Neuronal stem cell (in vitro differentiated cells): Measurements from ENCODE around the gene NPDC1.

Experiments
- DNase-seq: peaks from one replicate; pipeline ENCODE4 v3.0.0-alpha.2; 2013; ENCODE audit warnings: low spot score
- H2AFZ ChIP-seq: one replicate; pipeline ENCODE4 v1.6.1; 2013; ENCODE audit warnings: mild to moderate bottlenecking, low read length, inconsistent platforms
- H2AK5ac ChIP-seq: 2 replicates; pipeline ENCODE4 v1.6.1; 2013; ENCODE audit warnings: low read depth, mild to moderate bottlenecking, inconsistent platforms, low read length, moderate library complexity, mixed read lengths
- H2BK120ac ChIP-seq: 2 replicates; pipeline ENCODE4 v1.6.1; 2013; ENCODE audit warnings: low read depth, mild to moderate bottlenecking, inconsistent platforms, low read length, moderate library complexity, mixed read lengths
- H2BK12ac ChIP-seq: one replicate; pipeline ENCODE4 v1.6.1; 2013; ENCODE audit warnings: low read length, inconsistent platforms
- H2BK15ac ChIP-seq: 2 replicates; pipeline ENCODE4 v1.6.1; 2013; ENCODE audit warnings: mild to moderate bottlenecking, low read length, inconsistent platforms, mixed read lengths
- H2BK5ac ChIP-seq: one replicate; pipeline ENCODE4 v1.6.1; 2013; ENCODE audit warnings: inconsistent platforms, mild to moderate bottlenecking, low read length, moderate library complexity
- H3K14ac ChIP-seq: one replicate; pipeline ENCODE4 v1.6.1; 2013; ENCODE audit warnings: low read length, inconsistent platforms
- H3K18ac ChIP-seq: 2 replicates; pipeline ENCODE4 v1.6.1; 2013; ENCODE audit warnings: low read length, inconsistent platforms
- H3K23ac ChIP-seq: 2 replicates; pipeline ENCODE4 v1.6.1; 2013; ENCODE audit warnings: low read depth, mild to moderate bottlenecking, mixed read lengths, low read length, inconsistent platforms; ENCODE audit not compliant: poor library complexity
- H3K27ac ChIP-seq: replicated peaks from 3 replicates; pipeline ENCODE4 v1.5.1; 2013; ENCODE audit warnings: low read length, inconsistent platforms
- H3K27me3 ChIP-seq, 3 experiments: 2 replicates each; pipeline ENCODE4 v1.6.1; 2013; ENCODE audit warnings: low read length in 3 of 3, mild to moderate bottlenecking in 2 of 3, inconsistent platforms in 1 of 3, low read depth in 1 of 3, mixed read lengths in 1 of 3, moderate library complexity in 1 of 3; ENCODE audit not compliant: control insufficient read depth in 3 of 3, insufficient read depth in 3 of 3
- H3K36me3 ChIP-seq, 2 donors: replicated peaks in 1 of 2; 2 replicates each; pipeline ENCODE4 v1.6.1; 2013; ENCODE audit warnings: low read length in 2 of 2; ENCODE audit not compliant: control insufficient read depth in 2 of 2, insufficient read depth in 2 of 2
- H3K4ac ChIP-seq: 2 replicates; pipeline ENCODE4 v1.6.1; 2013; ENCODE audit warnings: inconsistent platforms, mild to moderate bottlenecking, low read length, moderate library complexity
- H3K4me1 ChIP-seq, 2 donors: 1 replicate in 1 of 2; 2 replicates in 1 of 2; pipeline ENCODE4 v1.6.1; 2013; ENCODE audit warnings: low read length in 2 of 2, low read depth in 1 of 2; ENCODE audit not compliant: control insufficient read depth in 2 of 2, insufficient read depth in 1 of 2
- H3K4me2 ChIP-seq: one replicate; pipeline ENCODE4 v1.6.1; 2013; ENCODE audit warnings: mild to moderate bottlenecking, low read length, inconsistent platforms; ENCODE audit not compliant: insufficient read depth, poor library complexity, severe bottlenecking
- H3K4me3 ChIP-seq, 2 donors: 2 replicates each; pipeline ENCODE4 v1.5.1; 2013; ENCODE audit warnings: low read length in 2 of 2, mild to moderate bottlenecking in 2 of 2, inconsistent platforms in 1 of 2, moderate library complexity in 1 of 2
- H3K79me1 ChIP-seq: one replicate; pipeline ENCODE4 v1.6.1; 2013; ENCODE audit warnings: low read depth, mild to moderate bottlenecking, inconsistent platforms, low read length, moderate library complexity
- H3K9ac ChIP-seq: one replicate; pipeline ENCODE4 v1.6.1; 2013; ENCODE audit warnings: mild to moderate bottlenecking, low read depth, low read length, inconsistent platforms; ENCODE audit not compliant: poor library complexity
- H3K9me3 ChIP-seq, 2 donors: replicated peaks in 1 of 2; 2 replicates each; pipeline versions ENCODE3 to v1.6.1; 2013; ENCODE audit warnings: low read length in 2 of 2, mild to moderate bottlenecking in 2 of 2, inconsistent platforms in 1 of 2, low read depth in 1 of 2, mixed read lengths in 1 of 2, moderate library complexity in 1 of 2; ENCODE audit not compliant: control insufficient read depth in 2 of 2, insufficient read depth in 1 of 2
- H4K8ac ChIP-seq: one replicate; pipeline ENCODE4 v1.6.1; 2013; ENCODE audit warnings: low read depth, mild to moderate bottlenecking, inconsistent platforms, low read length, moderate library complexity
- H4K91ac ChIP-seq: one replicate; pipeline ENCODE4 v1.6.1; 2013; ENCODE audit warnings: low read length, low read depth, mild to moderate bottlenecking, inconsistent platforms; ENCODE audit not compliant: poor library complexity
- WGBS, 2 donors: extraction: QIAGEN DNeasy Blood & Tissue Kit; methylation state at CpG; one replicate each; pipeline ENCODE4 v1.1.7; 2013; ENCODE audit warnings: missing lambda C conversion rate in 2 of 2, mixed read lengths in 1 of 2; ENCODE audit not compliant: insufficient read length in 2 of 2, insufficient replicate concordance in 1 of 2; ENCODE audit errors: extremely low coverage in 2 of 2; 5-methylcytosine and 5-hydroxymethylcytosine counted together

NPDC1 gene

DNA sequence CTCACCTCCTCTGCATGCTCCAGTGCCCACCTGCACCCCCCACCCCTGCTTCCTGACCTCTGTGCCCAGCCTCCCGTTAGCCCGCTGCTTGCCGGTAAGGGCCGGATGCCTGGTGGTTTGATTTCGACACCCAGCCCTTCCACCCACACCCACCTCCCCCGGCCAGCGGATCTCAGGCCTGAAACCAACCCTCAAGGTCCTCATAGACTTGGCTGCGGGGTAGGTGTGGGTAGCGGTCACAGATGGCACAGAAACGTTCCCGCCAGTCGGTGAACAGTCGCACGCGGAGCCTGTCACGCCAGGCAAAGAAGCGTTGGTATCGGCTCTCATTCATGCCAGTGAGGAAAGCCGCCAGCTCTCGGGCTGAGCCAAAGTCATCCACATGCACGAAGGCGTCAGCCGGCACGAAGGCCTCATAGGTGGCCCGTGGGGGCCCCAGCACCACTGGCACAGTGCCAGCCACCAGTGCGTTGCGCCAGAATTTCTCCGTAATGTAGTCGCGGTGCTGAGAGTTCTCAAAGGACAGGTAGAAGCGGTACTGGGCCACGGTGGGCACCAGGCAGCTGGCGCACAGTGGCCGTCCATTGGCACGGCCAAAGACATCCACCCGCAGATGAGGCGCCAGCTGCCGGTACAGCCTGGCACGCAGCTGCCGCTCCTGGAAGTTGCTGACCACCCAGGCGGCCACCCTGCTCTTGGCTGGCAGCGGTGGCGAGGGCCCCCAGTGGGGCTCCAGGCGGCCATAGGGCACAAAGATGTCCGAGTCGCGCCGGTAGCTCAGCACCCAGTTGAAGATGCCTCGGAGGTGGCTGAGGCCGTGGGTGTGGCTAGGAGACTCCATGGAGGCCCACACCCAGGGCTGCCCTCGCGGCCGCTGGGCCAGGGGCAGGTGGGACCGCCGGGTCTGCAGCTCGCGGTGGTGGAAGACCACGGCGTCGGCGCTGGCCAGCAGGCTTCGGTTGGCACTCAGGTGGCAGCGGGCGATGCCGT is 15.1 kb downstream of the NPDC1 start:
- DNase-seq = no peak

DNA sequence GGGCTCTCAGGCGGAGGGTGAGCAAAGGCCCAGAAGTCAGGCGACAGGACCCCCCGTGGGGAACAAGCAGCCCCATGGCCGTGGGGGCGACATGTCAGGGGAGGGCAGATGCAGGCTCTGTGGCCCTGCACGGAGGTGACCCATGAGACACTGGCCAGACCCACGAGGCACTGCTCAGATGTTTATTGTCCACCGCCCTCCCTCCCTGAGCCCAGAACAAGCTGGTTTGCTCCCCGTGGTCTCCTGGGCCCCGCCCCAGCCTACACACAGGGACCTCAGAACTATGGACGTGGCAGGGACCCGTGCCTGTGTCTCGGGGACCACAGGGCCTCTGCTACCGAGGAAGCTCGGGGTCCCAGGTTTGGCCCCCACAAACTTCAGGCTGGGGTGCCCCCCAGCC is 16.0 kb downstream of the NPDC1 start:
- no peak overlapping the region for H4K8ac ChIP-seq
- peaks cover 0 to 10% (median 0%) of the 10 kb centered on the region in 3 experiments for H3K27me3 ChIP-seq
- DNase-seq = no peak
- no peaks in the 10 kb centered on the region for H3K36me3 ChIP-seq
- H2BK12ac ChIP-seq = peak overlapping the region; percentile 93
- no peak overlapping the region for H3K14ac ChIP-seq
- H3K79me1 ChIP-seq = peaks cover 9% of the 10 kb centered on the region
- peaks cover 20 to 36% of the 10 kb centered on the region in 2 donors for H3K4me1 ChIP-seq
- H3K4ac ChIP-seq = peak overlapping the region; percentile 53
- no peak overlapping the region for H3K27ac ChIP-seq
- no CpG with 5 or more reads among the region's 15 CpGs for WGBS, 2 donors
- H2BK120ac ChIP-seq = no peak overlapping the region
- H2BK15ac ChIP-seq = peak overlapping the region; percentile 52
- H4K91ac ChIP-seq = no peak overlapping the region
- no peak overlapping the region for H3K18ac ChIP-seq
- H3K4me2 ChIP-seq = no peak overlapping the region
- no peak overlapping the region for H2AFZ ChIP-seq
- H3K4me3 ChIP-seq = no peak overlapping the region
- peak overlapping the region; percentile 98 for H2AK5ac ChIP-seq
- H3K9me3 ChIP-seq = no peaks in the 10 kb centered on the region
- no peak overlapping the region for H3K23ac ChIP-seq
- no peak overlapping the region for H2BK5ac ChIP-seq
- no peak overlapping the region for H3K9ac ChIP-seq

More for the DNA sequence above, 15.1 kb downstream of the NPDC1 start:
- H3K36me3 ChIP-seq = no peaks in the 10 kb centered on the region
- H3K9ac ChIP-seq = no peak overlapping the region
- H3K9me3 ChIP-seq = no peaks in the 10 kb centered on the region
- peak overlapping the region; percentile 17 for H4K8ac ChIP-seq
- H2AFZ ChIP-seq = no peak overlapping the region
- no peak overlapping the region for H2BK120ac ChIP-seq
- H2BK15ac ChIP-seq = peak overlapping the region; percentile 52
- H3K14ac ChIP-seq = peak overlapping the region; percentile 71
- peaks cover 3% of the 10 kb centered on the region for H3K79me1 ChIP-seq
- no peak overlapping the region for H3K4me3 ChIP-seq
- H2BK5ac ChIP-seq = no peak overlapping the region
- H4K91ac ChIP-seq = no peak overlapping the region
- H3K27me3 ChIP-seq = peaks cover 0 to 10% (median 0%) of the 10 kb centered on the region in 3 experiments
- H3K18ac ChIP-seq = peak overlapping the region; percentile 17
- H3K4me2 ChIP-seq = no peak overlapping the region
- H2AK5ac ChIP-seq = peak overlapping the region; percentile 98
- no peak overlapping the region for H3K27ac ChIP-seq
- H3K4ac ChIP-seq = no peak overlapping the region
- WGBS, 2 donors = no CpG with 5 or more reads among the region's 65 CpGs
- peak overlapping the region; percentile 65 for H3K23ac ChIP-seq
- H2BK12ac ChIP-seq = peak overlapping the region; percentile 93
- peaks cover 15 to 30% of the 10 kb centered on the region in 2 donors for H3K4me1 ChIP-seq

DNA sequence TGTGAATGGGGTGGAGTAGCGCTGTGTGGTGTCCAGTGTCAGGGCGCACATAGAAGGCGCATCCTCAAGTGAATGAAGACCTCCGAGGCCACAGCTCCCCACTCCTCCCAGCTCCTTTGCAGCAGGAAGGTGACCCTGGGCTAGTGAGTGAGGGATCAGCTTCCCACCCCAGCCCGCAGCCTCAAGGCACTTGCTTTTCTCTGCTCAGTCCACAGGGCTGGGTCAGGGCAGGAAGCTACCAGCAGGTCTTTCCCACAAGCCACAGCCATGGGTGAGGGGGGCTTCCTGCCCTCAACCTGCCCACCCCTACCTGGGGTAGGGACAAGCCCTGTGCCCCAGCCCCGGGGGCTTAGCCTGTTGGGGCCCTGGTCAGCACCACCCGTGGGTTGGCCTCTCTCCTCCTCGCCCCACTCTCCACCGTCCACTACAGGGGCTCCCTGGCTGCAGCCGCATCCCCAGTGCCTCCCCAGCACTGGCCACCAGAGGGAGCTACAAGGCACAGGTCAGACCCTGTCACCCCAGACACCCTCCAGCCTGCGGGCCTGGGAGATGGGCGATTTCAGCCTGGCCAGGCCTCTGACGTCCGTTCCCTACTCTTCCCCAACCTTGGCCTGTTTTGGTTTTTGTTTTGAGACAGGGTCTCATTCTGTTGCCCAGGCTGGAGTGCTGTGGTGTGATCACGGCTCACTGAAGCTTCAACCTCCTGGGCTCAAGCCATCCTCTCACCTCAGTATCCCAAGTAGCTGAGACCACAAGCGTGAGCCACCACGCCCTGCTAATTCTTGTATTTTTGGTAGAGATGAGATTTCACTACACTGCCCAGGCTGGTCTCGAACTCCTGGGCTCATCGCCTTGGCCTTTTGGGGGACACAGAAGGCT is 16.7 kb downstream of the NPDC1 start:
- no peak overlapping the region for H3K14ac ChIP-seq
- peak overlapping the region; percentile 54 for H2BK15ac ChIP-seq
- H2AK5ac ChIP-seq = peak overlapping the region; percentile 98
- peak overlapping the region in 1 of 2 donors; percentile 60 for H3K4me3 ChIP-seq
- no peak overlapping the region for H4K91ac ChIP-seq
- WGBS, 2 donors = no CpG with 5 or more reads among the region's 19 CpGs
- no peak overlapping the region for H2BK120ac ChIP-seq
- H3K27me3 ChIP-seq = peaks cover 0 to 10% (median 0%) of the 10 kb centered on the region in 3 experiments
- peak; percentile 75 for DNase-seq
- H2BK5ac ChIP-seq = no peak overlapping the region
- H3K27ac ChIP-seq = peak overlapping the region; percentile 10
- peak overlapping the region; percentile 73 for H3K9ac ChIP-seq
- H2BK12ac ChIP-seq = peak overlapping the region; percentile 93
- H3K4me2 ChIP-seq = peak overlapping the region; percentile 26
- H3K79me1 ChIP-seq = peaks cover 9% of the 10 kb centered on the region
- no peaks in the 10 kb centered on the region for H3K36me3 ChIP-seq
- H2AFZ ChIP-seq = peak overlapping the region; percentile 99
- H3K9me3 ChIP-seq = no peaks in the 10 kb centered on the region
- peaks cover 18 to 38% of the 10 kb centered on the region in 2 donors for H3K4me1 ChIP-seq
- no peak overlapping the region for H4K8ac ChIP-seq
- peak overlapping the region; percentile 2 for H3K23ac ChIP-seq
- H3K18ac ChIP-seq = peak overlapping the region; percentile 99
- no peak overlapping the region for H3K4ac ChIP-seq
